H9 (cell line): ENCODE data around the gene TRIM7. TPM values are rescaled to one million over a fixed set of nuclear protein-coding genes. Genes with fewer than 3 reads are reported as not detected.

Source experiments
- DNase-seq: peaks from one replicate; pipeline ENCODE4 v3.0.0-alpha.2; 2017
- H2AFZ ChIP-seq: one replicate; pipeline ENCODE4 v1.6.1; 2013; ENCODE audit warnings: mild to moderate bottlenecking, low read length, control low read depth, moderate library complexity
- H2AK5ac ChIP-seq: 2 replicates; pipeline ENCODE4 v1.6.1; 2013; ENCODE audit warnings: low read length, control low read depth, mixed read lengths; ENCODE audit not compliant: insufficient read length
- H2BK120ac ChIP-seq: one replicate; pipeline ENCODE4 v1.6.1; 2013; ENCODE audit warnings: low read depth, mild to moderate bottlenecking, low read length, control low read depth, inconsistent platforms; ENCODE audit not compliant: poor library complexity, severe bottlenecking
- H2BK12ac ChIP-seq: 2 replicates; pipeline ENCODE4 v1.6.1; 2013; ENCODE audit warnings: low read length, control low read depth, mixed read lengths, low read depth; ENCODE audit not compliant: insufficient read length
- H2BK15ac ChIP-seq: 2 replicates; pipeline ENCODE4 v1.6.1; 2013; ENCODE audit warnings: low read depth, low read length, control low read depth
- H2BK20ac ChIP-seq: one replicate; pipeline ENCODE4 v1.6.1; 2013; ENCODE audit warnings: low read depth, mild to moderate bottlenecking, low read length, control low read depth, inconsistent platforms; ENCODE audit not compliant: poor library complexity, severe bottlenecking
- H2BK5ac ChIP-seq: 2 replicates; pipeline ENCODE4 v1.6.1; 2013; ENCODE audit warnings: low read length, control low read depth, mixed read lengths; ENCODE audit not compliant: insufficient read length
- H3K14ac ChIP-seq: 2 replicates; pipeline ENCODE4 v1.6.1; 2013; ENCODE audit warnings: low read length, control low read depth; ENCODE audit not compliant: insufficient read depth
- H3K18ac ChIP-seq: 2 replicates; pipeline ENCODE4 v1.6.1; 2013; ENCODE audit warnings: low read depth, mild to moderate bottlenecking, mixed read lengths, low read length, control low read depth; ENCODE audit not compliant: insufficient read length
- H3K23ac ChIP-seq: 2 replicates; pipeline ENCODE4 v1.6.1; 2013; ENCODE audit warnings: low read length, control low read depth, mixed read lengths, low read depth; ENCODE audit not compliant: insufficient read length
- H3K23me2 ChIP-seq: 2 replicates; pipeline ENCODE4 v1.6.1; 2013; ENCODE audit warnings: low read depth, mild to moderate bottlenecking, mixed read lengths, low read length, control low read depth; ENCODE audit not compliant: insufficient read length, poor library complexity, severe bottlenecking
- H3K27ac ChIP-seq: 2 replicates; pipeline ENCODE4 v1.5.1; 2013; ENCODE audit warnings: low read length, control low read depth, mixed read lengths, low read depth; ENCODE audit not compliant: insufficient read length
- H3K27me3 ChIP-seq: 2 replicates; pipeline ENCODE4 v1.6.1; 2013; ENCODE audit warnings: low read length, control low read depth, inconsistent platforms; ENCODE audit not compliant: insufficient read depth
- H3K4ac ChIP-seq: 2 replicates; pipeline ENCODE4 v1.6.1; 2013; ENCODE audit warnings: low read depth, mild to moderate bottlenecking, control low read depth, inconsistent platforms, low read length, moderate library complexity
- H3K4me1 ChIP-seq: 2 replicates; pipeline ENCODE4 v1.6.1; 2013; ENCODE audit warnings: low read length, control low read depth, inconsistent platforms; ENCODE audit not compliant: insufficient read depth
- H3K4me2 ChIP-seq: 2 replicates; pipeline ENCODE4 v1.6.1; 2013; ENCODE audit warnings: low read length, control low read depth, mixed read lengths; ENCODE audit not compliant: insufficient read length, insufficient read depth
- H3K56ac ChIP-seq: 2 replicates; pipeline ENCODE4 v1.6.1; 2013; ENCODE audit warnings: low read depth, mild to moderate bottlenecking, mixed read lengths, low read length, control low read depth; ENCODE audit not compliant: insufficient read length
- H3K79me1 ChIP-seq: 2 replicates; pipeline ENCODE4 v1.6.1; 2013; ENCODE audit warnings: low read depth, mild to moderate bottlenecking, moderate library complexity, low read length, control low read depth, inconsistent platforms; ENCODE audit not compliant: insufficient read depth, poor library complexity, severe bottlenecking
- H3K79me2 ChIP-seq: 2 replicates; pipeline ENCODE4 v1.6.1; 2013; ENCODE audit warnings: low read length, control low read depth, inconsistent platforms; ENCODE audit not compliant: insufficient read depth
- H3K9ac ChIP-seq: 2 replicates; pipeline ENCODE4 v1.6.1; 2013; ENCODE audit warnings: low read length, control low read depth, mixed read lengths; ENCODE audit not compliant: insufficient read length; ENCODE audit errors: extremely low read depth
- H3K9me3 ChIP-seq: one replicate; pipeline ENCODE4 v1.6.1; 2013; ENCODE audit warnings: low read depth, low read length, inconsistent platforms; ENCODE audit not compliant: control insufficient read depth
- H3T11ph ChIP-seq: one replicate; pipeline ENCODE4 v1.6.1; 2013; ENCODE audit warnings: mild to moderate bottlenecking, low read length, control low read depth, inconsistent platforms
- H4K20me1 ChIP-seq: one replicate; pipeline ENCODE4 v1.6.1; 2013; ENCODE audit not compliant: control insufficient read depth, insufficient read length, insufficient read depth
- H4K5ac ChIP-seq: 2 replicates; pipeline ENCODE4 v1.6.1; 2013; ENCODE audit warnings: low read depth, mild to moderate bottlenecking, mixed read lengths, low read length, control low read depth; ENCODE audit not compliant: insufficient read length
- H4K8ac ChIP-seq: replicated peaks from 2 replicates; pipeline ENCODE4 v1.6.1; 2013; ENCODE audit warnings: low read length, control low read depth, mixed read lengths, low read depth; ENCODE audit not compliant: insufficient read length
- H4K91ac ChIP-seq: 2 replicates; pipeline ENCODE4 v1.6.1; 2013; ENCODE audit warnings: low read depth, mild to moderate bottlenecking, moderate library complexity, mixed read lengths, low read length, control low read depth; ENCODE audit not compliant: insufficient read length
- H3K27ac Mint-ChIP-seq, 3 experiments: 2 replicates in 2 of 3; 3 replicates in 1 of 3; pipeline ENCODE4 v1.8.0; 2020 to 2021; ENCODE audit warnings: mixed read lengths in 3 of 3, mild to moderate bottlenecking in 1 of 3, moderate library complexity in 1 of 3
- H3K27me3 Mint-ChIP-seq: 2 replicates; pipeline ENCODE4 v1.8.0; 2021; ENCODE audit warnings: low read depth, mild to moderate bottlenecking, moderate library complexity, mixed read lengths
- H3K36me3 Mint-ChIP-seq, 3 experiments: 2 replicates in 2 of 3; 3 replicates in 1 of 3; pipeline ENCODE4 v1.8.0; 2020 to 2021; ENCODE audit warnings: low read depth in 3 of 3, mixed read lengths in 3 of 3; ENCODE audit not compliant: insufficient read depth in 1 of 3
- H3K4me1 Mint-ChIP-seq, 2 experiments: 2 replicates each; pipeline ENCODE4 v1.8.0; 2020; ENCODE audit warnings: mixed read lengths in 2 of 2
- H3K4me3 Mint-ChIP-seq, 2 experiments: 2 replicates in 1 of 2; 3 replicates in 1 of 2; pipeline ENCODE4 v1.8.0; 2020 to 2021; ENCODE audit warnings: mild to moderate bottlenecking in 2 of 2, mixed read lengths in 2 of 2, moderate library complexity in 1 of 2
- H3K9me3 Mint-ChIP-seq, 2 experiments: 2 replicates in 1 of 2; 3 replicates in 1 of 2; pipeline ENCODE4 v1.8.0; 2020; ENCODE audit warnings: mild to moderate bottlenecking in 2 of 2, mixed read lengths in 2 of 2, moderate library complexity in 1 of 2
- WGBS: extraction: QIAGEN DNeasy Blood & Tissue Kit; methylation state at CpG from one replicate; pipeline ENCODE4 v1.1.7; 2013; ENCODE audit warnings: missing lambda C conversion rate, low lambda C conversion rate, mixed read lengths; ENCODE audit not compliant: insufficient read length; ENCODE audit errors: extremely low coverage; 5-methylcytosine and 5-hydroxymethylcytosine counted together
- total RNA-seq: library from RNA; stranded (reverse); gene quantifications from 2 replicates; pipeline ENCODE4 v1.2.1, GENCODE V29; 2021
- TF ChIP-seq, protein P1 (sequence below): fragments of 200-600 bp; sonication (generic); conservative IDR thresholded peaks from 3 replicates; pipeline ENCODE4 v1.8.0; 2021; ENCODE audit warnings: antibody characterized with exemption, mild to moderate bottlenecking

The TRIM7 gene
- total RNA-seq, 1 experiment from 2014 or later: not detected

DNA sequence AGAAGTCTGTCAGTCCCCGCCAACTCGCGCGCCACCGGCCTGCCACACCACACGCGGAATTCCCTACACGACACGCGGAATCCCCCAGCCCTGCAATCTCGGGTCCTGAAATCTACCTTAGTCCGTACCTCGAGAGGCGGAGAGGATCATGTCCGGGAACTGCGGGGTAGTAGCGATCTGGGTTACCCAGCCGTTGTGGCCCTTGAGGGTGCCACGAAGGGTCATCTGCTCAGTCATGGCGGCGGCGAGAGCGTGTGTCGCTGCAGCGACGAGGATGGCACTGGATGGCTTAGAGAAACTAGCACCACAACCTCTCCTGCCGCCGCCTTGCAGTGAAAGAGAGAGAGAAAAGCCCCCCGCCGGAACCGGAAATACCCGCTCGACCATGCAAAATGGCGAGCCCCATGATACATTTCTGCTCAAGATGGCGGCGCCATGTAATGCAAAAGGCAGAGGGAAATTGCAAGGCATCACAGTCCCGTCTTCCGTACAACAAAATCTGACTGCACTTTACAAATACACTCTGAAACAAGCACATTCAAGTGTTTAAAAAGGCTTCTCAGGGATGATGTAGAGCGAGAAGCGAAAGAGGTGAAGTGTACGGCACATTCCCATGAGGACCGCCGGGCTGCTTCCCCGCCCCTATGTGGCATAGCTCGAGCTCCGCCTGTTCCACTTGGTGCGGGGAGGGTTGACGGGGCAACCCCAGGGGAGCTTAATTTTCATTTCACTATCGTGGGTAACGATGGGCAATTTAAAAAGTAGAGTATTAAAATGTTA lies 38.8 kb upstream of the TRIM7 start, which contains the start of gene RACK1:
TSS of gene RACK1 (minus strand) at position 343 of the 780 bp plus-strand sequence. CDS start at position 237, 106 bp downstream.
- peak within 1 kb of the TSS; percentile 99 for H3K56ac ChIP-seq
- H3K27me3 ChIP-seq: no peaks in the 10 kb centered on the region
- peaks cover 3 to 4% of the 10 kb centered on the region in 2 experiments; a peak in 3 of 5 replicates for H3K9me3 Mint-ChIP-seq
- peak within 1 kb of the TSS; percentile 95 for H3K4me2 ChIP-seq
- peak within 1 kb of the TSS; percentile 98 for H2AFZ ChIP-seq
- H3K27ac ChIP-seq: peak within 1 kb of the TSS; percentile 99
- H3K79me2 ChIP-seq: peaks cover 37% of the 10 kb centered on the region
- peaks cover 23% of the 10 kb centered on the region for H3K23me2 ChIP-seq
- no peaks in the 10 kb centered on the region for H4K20me1 ChIP-seq
- no peak within 1 kb of the TSS for H2BK20ac ChIP-seq
- peaks cover 32 to 50% of the 10 kb centered on the region in 2 experiments for H3K4me1 Mint-ChIP-seq
- H3K9me3 ChIP-seq: no peaks in the 10 kb centered on the region
- H2BK5ac ChIP-seq: peak within 1 kb of the TSS; percentile 99
- H3K18ac ChIP-seq: peak within 1 kb of the TSS; percentile 99
- peak; percentile 88 for DNase-seq
- peak within 1 kb of the TSS; percentile 98 for H4K5ac ChIP-seq
- H3K27ac Mint-ChIP-seq: peak within 1 kb of the TSS; percentile 98 to 100 (median 100)
- peak within 1 kb of the TSS; percentile 38 for H2AK5ac ChIP-seq
- H3K9ac ChIP-seq: peak within 1 kb of the TSS; percentile 99
- H3K79me1 ChIP-seq: peaks cover 14% of the 10 kb centered on the region
- H3K4me3 Mint-ChIP-seq: peak within 1 kb of the TSS; percentile 99 to 100
- H2BK12ac ChIP-seq: no peak within 1 kb of the TSS
- H3K14ac ChIP-seq: peak within 1 kb of the TSS; percentile 99
- H4K91ac ChIP-seq: peak within 1 kb of the TSS; percentile 58
- WGBS: no CpG with 5 or more reads among the region's 50 CpGs
- H2BK120ac ChIP-seq: no peak within 1 kb of the TSS
- peak within 1 kb of the TSS; percentile 15; the same call in 1 of the 2 replicates for H3K4ac ChIP-seq
- TF ChIP-seq, protein P1, sequence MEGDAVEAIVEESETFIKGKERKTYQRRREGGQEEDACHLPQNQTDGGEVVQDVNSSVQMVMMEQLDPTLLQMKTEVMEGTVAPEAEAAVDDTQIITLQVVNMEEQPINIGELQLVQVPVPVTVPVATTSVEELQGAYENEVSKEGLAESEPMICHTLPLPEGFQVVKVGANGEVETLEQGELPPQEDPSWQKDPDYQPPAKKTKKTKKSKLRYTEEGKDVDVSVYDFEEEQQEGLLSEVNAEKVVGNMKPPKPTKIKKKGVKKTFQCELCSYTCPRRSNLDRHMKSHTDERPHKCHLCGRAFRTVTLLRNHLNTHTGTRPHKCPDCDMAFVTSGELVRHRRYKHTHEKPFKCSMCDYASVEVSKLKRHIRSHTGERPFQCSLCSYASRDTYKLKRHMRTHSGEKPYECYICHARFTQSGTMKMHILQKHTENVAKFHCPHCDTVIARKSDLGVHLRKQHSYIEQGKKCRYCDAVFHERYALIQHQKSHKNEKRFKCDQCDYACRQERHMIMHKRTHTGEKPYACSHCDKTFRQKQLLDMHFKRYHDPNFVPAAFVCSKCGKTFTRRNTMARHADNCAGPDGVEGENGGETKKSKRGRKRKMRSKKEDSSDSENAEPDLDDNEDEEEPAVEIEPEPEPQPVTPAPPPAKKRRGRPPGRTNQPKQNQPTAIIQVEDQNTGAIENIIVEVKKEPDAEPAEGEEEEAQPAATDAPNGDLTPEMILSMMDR: no peak
- no peak within 1 kb of the TSS for H3T11ph ChIP-seq
- peak within 1 kb of the TSS; percentile 99 for H4K8ac ChIP-seq
- peaks cover 2% of the 10 kb centered on the region for H3K27me3 Mint-ChIP-seq
- H3K4me1 ChIP-seq: no peaks in the 10 kb centered on the region
- H2BK15ac ChIP-seq: no peak within 1 kb of the TSS
- peaks cover 58 to 61% (median 58%) of the 10 kb centered on the region in 3 experiments for H3K36me3 Mint-ChIP-seq
- peak within 1 kb of the TSS; percentile 79 for H3K23ac ChIP-seq
